ENCODE results near the gene CHD5.

Gene CHD5

DNA sequence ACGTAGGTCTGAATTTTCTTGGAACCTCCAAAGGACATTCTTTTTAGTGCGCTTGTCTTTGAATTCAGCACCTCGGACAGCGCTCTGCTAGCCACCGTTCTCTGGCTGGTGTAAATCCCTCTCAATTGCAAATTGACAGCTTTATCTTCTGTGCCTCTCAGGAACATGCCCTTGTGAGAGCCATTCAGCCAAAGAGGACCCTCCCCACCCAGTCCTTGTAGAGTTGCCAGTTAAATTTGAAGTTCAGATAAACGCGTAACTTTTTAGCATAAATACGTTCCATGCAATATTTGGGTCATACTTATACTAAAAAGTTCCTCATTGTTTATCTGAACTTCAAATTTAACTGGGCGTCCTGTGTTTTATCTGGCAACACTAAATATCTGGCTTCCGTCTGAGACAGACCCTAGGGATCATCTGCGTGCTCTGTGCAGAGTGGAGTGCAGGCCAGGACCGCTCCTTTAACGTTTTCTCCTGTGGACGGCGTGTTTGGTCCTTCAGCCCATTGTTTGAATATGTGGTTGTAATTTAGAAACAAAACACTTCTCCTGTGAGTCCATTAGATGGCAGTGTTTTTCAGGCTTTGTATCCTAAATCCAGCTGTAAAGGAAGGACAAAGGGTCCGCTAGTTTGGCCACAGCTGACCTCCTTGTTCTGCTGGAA is 127.4 kb downstream of the CHD5 start:
- DNase-seq, result peak; percentile 97

Measured in NCI-H1092 treated with DMSO at 0.1 percent for 48 hours (cell line).